Activated CD8-positive, alpha-beta memory T cell treated with anti-CD3 and anti-CD28 coated beads for 1 hour (primary cell): ENCODE results near the gene ITGAL.

Experiments
- DNase-seq, 2 donors: peaks; one replicate each; pipeline ENCODE4 v3.0.0-alpha.2; 2020; ENCODE audit warnings: low read depth in 1 of 2; ENCODE audit errors: extremely low read depth in 1 of 2

Gene ITGAL

GRCh38 chr16:30541502-30542329 lies 69.2 kb downstream of the ITGAL start:
- no peak for DNase-seq

GRCh38 chr16:30543067-30543466 lies 70.5 kb downstream of the ITGAL start:
- DNase-seq, result no peak

GRCh38 chr16:30546115-30546514 lies 73.6 kb downstream of the ITGAL start:
- DNase-seq, result no peak

- DNase-seq, result no peak
These were observed 76.1 kb downstream of the ITGAL start for GRCh38 chr16:30548416-30549253.

- no peak for DNase-seq
These were observed 79.2 kb downstream of the ITGAL start for GRCh38 chr16:30551781-30552180.

GRCh38 chr16:30552956-30553355 lies 80.4 kb downstream of the ITGAL start:
- no peak for DNase-seq

GRCh38 chr16:30553393-30553899 lies 80.9 kb downstream of the ITGAL start:
- DNase-seq, result no peak

GRCh38 chr16:30554557-30555314 lies 82.2 kb downstream of the ITGAL start:
- no peak for DNase-seq

- no peak for DNase-seq
These were observed 83.0 kb downstream of the ITGAL start for GRCh38 chr16:30555315-30556124.

- no peak for DNase-seq
These were observed 83.6 kb downstream of the ITGAL start for GRCh38 chr16:30556125-30556473.

- DNase-seq, result no peak
These were observed 85.1 kb downstream of the ITGAL start for GRCh38 chr16:30557707-30557956.

GRCh38 chr16:30557957-30558788 lies 85.6 kb downstream of the ITGAL start, which contains the start of gene ZNF764:
Gene ZNF764, minus strand, starts transcription at chr16:30558374. Its CDS starts 192 bp downstream, at chr16:30558182.
- peak; percentile 92 to 96 for DNase-seq

- DNase-seq, result no peak
These were observed 86.3 kb downstream of the ITGAL start for GRCh38 chr16:30558789-30559377.

- DNase-seq, result no peak
These were observed 87.1 kb downstream of the ITGAL start for GRCh38 chr16:30559690-30560089.

- DNase-seq, result no peak
These were observed 88.7 kb downstream of the ITGAL start for GRCh38 chr16:30561089-30561816.

- no peak for DNase-seq
These were observed 89.5 kb downstream of the ITGAL start for GRCh38 chr16:30562021-30562420.

- DNase-seq, result no peak
These were observed 93.0 kb downstream of the ITGAL start for GRCh38 chr16:30565526-30565925.

- DNase-seq, result no peak
These were observed 93.4 kb downstream of the ITGAL start for GRCh38 chr16:30565984-30566383.

GRCh38 chr16:30566531-30566930 lies 94.0 kb downstream of the ITGAL start:
- no peak for DNase-seq
